GM23248 (cell line): ENCODE data around the gene RCL1.

Source experiments
- EZH2 ChIP-seq: fragments of 200-600 bp; sonication (generic); IDR thresholded peaks from 2 replicates; pipeline ENCODE4 v1.6.1; 2018; ENCODE audit warnings: antibody characterized with exemption, mild to moderate bottlenecking; ENCODE audit not compliant: insufficient read depth, poor library complexity, severe bottlenecking
- EZH2phosphoT487 ChIP-seq: fragments of 200-600 bp; sonication (generic); IDR thresholded peaks from 2 replicates; pipeline ENCODE4 v1.6.1; 2018; ENCODE audit warnings: antibody characterized with exemption, moderate library complexity, mild to moderate bottlenecking, low read depth; ENCODE audit not compliant: insufficient read depth

DNA sequence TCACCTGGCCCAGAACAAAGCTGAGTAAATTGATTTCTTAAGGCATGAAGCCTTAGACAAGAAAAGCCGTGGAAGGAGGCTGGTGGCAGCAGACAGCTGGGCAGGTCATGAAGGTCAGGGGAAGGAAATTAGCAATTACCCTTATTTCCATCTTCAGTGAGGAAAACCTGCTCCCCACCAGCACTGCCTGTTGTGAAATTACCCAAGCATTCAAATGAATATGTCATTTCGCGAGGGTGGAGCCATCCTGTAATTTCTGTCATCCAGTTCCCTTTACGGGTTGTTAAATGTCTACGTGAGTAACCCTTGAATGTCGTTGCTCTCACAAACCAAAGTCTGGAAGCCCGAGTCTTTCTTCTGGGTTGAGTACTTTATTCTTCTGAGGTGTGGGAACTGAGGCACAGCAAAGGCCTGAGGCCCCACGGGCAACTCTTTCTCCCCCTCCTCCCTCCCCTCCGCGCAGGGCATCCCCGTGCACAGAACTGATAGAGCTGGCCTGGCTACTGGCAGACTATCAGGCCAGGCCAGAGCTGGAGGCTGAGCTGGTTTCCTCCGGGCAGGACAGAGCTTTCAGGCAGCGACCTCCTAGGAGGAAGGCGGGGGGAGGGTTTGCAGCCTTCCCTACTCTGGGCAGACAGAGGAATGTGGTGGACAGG lies 29.7 kb upstream of the RCL1 start:
- TF ChIP-seq EZH2 (no peak), EZH2phosphoT487 (no peak)
